H1 (cell line): ENCODE data around the gene DOCK3. TPM values are rescaled to one million over a fixed set of nuclear protein-coding genes. Genes with fewer than 3 reads are reported as not detected.

Experiments used
- CTCF ChIA-PET: fragments of 300-600 bp; sonication (Branson Sonifier 250); formaldehyde crosslinking; loops from one replicate; lab custom pipeline; 2021; ENCODE audit not compliant: partially characterized antibody; lab: Charles Lee
- POLR2A ChIA-PET: fragments of 300-600 bp; sonication (Branson Sonifier 250); formaldehyde crosslinking; loops from one replicate; lab custom pipeline; 2021; ENCODE audit warnings: inconsistent platforms; ENCODE audit not compliant: partially characterized antibody; lab: Charles Lee
- DNase-seq, 2 experiments: peaks; one replicate each; pipeline versions ENCODE4 v3.0.0 to v3.0.0-alpha.2; 2010 to 2022; ENCODE audit warnings: low spot score in 2 of 2, low read depth in 1 of 2, mixed read lengths in 1 of 2
- FAIRE-seq: peaks from 2 replicates; lab custom pipeline; 2011; peaks lifted over from hg19 to GRCh38; lab: Jason Lieb, UNC
- H2AFZ ChIP-seq: 2 replicates; pipeline ENCODE4 v1.8.1; 2012; ENCODE audit warnings: low read length, inconsistent platforms
- H2AK5ac ChIP-seq: 2 replicates; pipeline ENCODE4 v1.6.1; 2013; ENCODE audit warnings: low read depth, low read length
- H2BK120ac ChIP-seq: replicated peaks from 2 replicates; pipeline ENCODE3; 2013; ENCODE audit warnings: low read depth, low read length, inconsistent platforms
- H2BK12ac ChIP-seq: 2 replicates; pipeline ENCODE4 v1.6.1; 2013; ENCODE audit warnings: low read depth, low read length
- H2BK15ac ChIP-seq: 2 replicates; pipeline ENCODE4 v1.6.1; 2013; ENCODE audit warnings: low read length
- H2BK20ac ChIP-seq: 2 replicates; pipeline ENCODE4 v1.6.1; 2013; ENCODE audit warnings: low read length
- H2BK5ac ChIP-seq: 2 replicates; pipeline ENCODE4 v1.6.1; 2013; ENCODE audit warnings: low read depth, low read length
- H3K14ac ChIP-seq: 2 replicates; pipeline ENCODE4 v1.6.1; 2013; ENCODE audit warnings: inconsistent platforms; ENCODE audit not compliant: insufficient read length
- H3K18ac ChIP-seq: 2 replicates; pipeline ENCODE4 v1.6.1; 2013; ENCODE audit warnings: low read length; ENCODE audit errors: extremely low read depth
- H3K23ac ChIP-seq: 2 replicates; pipeline ENCODE4 v1.6.1; 2013; ENCODE audit warnings: inconsistent platforms; ENCODE audit not compliant: insufficient read length
- H3K23me2 ChIP-seq: 2 replicates; pipeline ENCODE4 v1.6.1; 2013; ENCODE audit warnings: low read depth, low read length
- H3K27ac ChIP-seq: 2 replicates; pipeline ENCODE4 v1.6.1; 2011; ENCODE audit warnings: low read depth, low read length, inconsistent platforms
- H3K27me3 ChIP-seq, 4 experiments: replicated peaks in 1 of 4; 1 replicate in 1 of 4; 2 replicates in 3 of 4; pipeline versions ENCODE4 v1.6.1 to v1.8.1; 2011 to 2013; ENCODE audit warnings: low read length in 3 of 4, mild to moderate bottlenecking in 3 of 4, inconsistent platforms in 2 of 4, mixed read lengths in 2 of 4, moderate library complexity in 1 of 4; ENCODE audit not compliant: control insufficient read depth in 3 of 4, insufficient read depth in 3 of 4; ENCODE audit errors: extremely low read depth in 1 of 4
- H3K36me3 ChIP-seq, 4 experiments: 2 replicates each; pipeline versions ENCODE4 v1.6.1 to v1.8.1; 2011 to 2013; ENCODE audit warnings: mild to moderate bottlenecking in 4 of 4, low read length in 3 of 4, moderate library complexity in 2 of 4, control low read depth in 1 of 4, inconsistent platforms in 1 of 4; ENCODE audit not compliant: insufficient read depth in 4 of 4, control insufficient read depth in 2 of 4
- H3K4ac ChIP-seq: replicated peaks from 2 replicates; pipeline ENCODE3; 2013; ENCODE audit warnings: low read length, low read depth, mixed read lengths, inconsistent platforms; ENCODE audit not compliant: insufficient read length
- H3K4me1 ChIP-seq, 4 experiments: replicated peaks in 1 of 4; 1 replicate in 1 of 4; 2 replicates in 3 of 4; pipeline versions ENCODE4 v1.6.1 to v1.8.1; 2011 to 2013; ENCODE audit warnings: low read length in 3 of 4, inconsistent platforms in 2 of 4, mixed read lengths in 1 of 4; ENCODE audit not compliant: insufficient read depth in 4 of 4, control insufficient read depth in 3 of 4
- H3K4me2 ChIP-seq, 2 experiments: 2 replicates each; pipeline versions ENCODE4 v1.6.1 to v1.8.1; 2011 to 2013; ENCODE audit warnings: low read depth in 2 of 2, low read length in 2 of 2, control low read depth in 1 of 2, inconsistent platforms in 1 of 2, mild to moderate bottlenecking in 1 of 2; ENCODE audit not compliant: insufficient read depth in 1 of 2
- H3K4me3 ChIP-seq, 4 experiments: fragments of 200-600, 300-600 bp in 1 of 4; sonication (generic), shearing (Covaris generic), sonication (Bioruptor Twin) in 1 of 4; 2 replicates each; pipeline versions ENCODE4 v1.5.1 to v1.8.1; 2011 to 2016; ENCODE audit warnings: low read length in 4 of 4, low read depth in 3 of 4, control low read depth in 2 of 4, inconsistent platforms in 2 of 4, mild to moderate bottlenecking in 2 of 4, mixed read lengths in 1 of 4, moderate library complexity in 1 of 4; ENCODE audit not compliant: insufficient read depth in 2 of 4; ENCODE audit errors: extremely low read depth in 1 of 4
- H3K56ac ChIP-seq: replicated peaks from 2 replicates; pipeline ENCODE3; 2013; ENCODE audit warnings: low read depth, mild to moderate bottlenecking, mixed read lengths, low read length, inconsistent platforms; ENCODE audit not compliant: insufficient read length
- H3K79me1 ChIP-seq: 2 replicates; pipeline ENCODE4 v1.6.1; 2013; ENCODE audit warnings: low read depth, low read length, control low read depth
- H3K79me2 ChIP-seq, 2 experiments: 2 replicates each; pipeline versions ENCODE4 v1.6.1 to v1.8.1; 2012 to 2013; ENCODE audit warnings: low read length in 2 of 2, mild to moderate bottlenecking in 2 of 2, inconsistent platforms in 1 of 2; ENCODE audit not compliant: insufficient read depth in 2 of 2, control insufficient read depth in 1 of 2
- H3K9ac ChIP-seq, 4 experiments: replicated peaks in 1 of 4; 1 replicate in 1 of 4; 2 replicates in 3 of 4; pipeline versions ENCODE4 v1.6.1 to v1.8.1; 2011 to 2013; ENCODE audit warnings: low read depth in 3 of 4, low read length in 3 of 4, control low read depth in 2 of 4, mild to moderate bottlenecking in 2 of 4, moderate library complexity in 2 of 4, inconsistent platforms in 1 of 4; ENCODE audit errors: extremely low read depth in 1 of 4
- H3K9me3 ChIP-seq, 2 experiments: 2 replicates each; pipeline versions ENCODE4 v1.6.1 to v1.8.1; 2012 to 2013; ENCODE audit warnings: mild to moderate bottlenecking in 2 of 2, moderate library complexity in 2 of 2, control low read depth in 1 of 2, inconsistent platforms in 1 of 2, low read depth in 1 of 2, low read length in 1 of 2, mixed read lengths in 1 of 2; ENCODE audit not compliant: insufficient read depth in 2 of 2
- H4K20me1 ChIP-seq, 2 experiments: replicated peaks in 1 of 2; 2 replicates each; pipeline versions ENCODE3 to v1.8.1; 2011 to 2013; ENCODE audit warnings: inconsistent platforms in 2 of 2, low read length in 2 of 2, mild to moderate bottlenecking in 1 of 2; ENCODE audit not compliant: insufficient read depth in 2 of 2, control insufficient read depth in 1 of 2
- H4K5ac ChIP-seq: 2 replicates; pipeline ENCODE4 v1.6.1; 2013; ENCODE audit warnings: low read length, low read depth, mixed read lengths, inconsistent platforms; ENCODE audit not compliant: insufficient read length
- H4K8ac ChIP-seq: 2 replicates; pipeline ENCODE4 v1.8.0; 2013; ENCODE audit warnings: mild to moderate bottlenecking, moderate library complexity, low read length, inconsistent platforms; ENCODE audit not compliant: insufficient read depth; ENCODE audit errors: extremely low read depth
- H4K91ac ChIP-seq: replicated peaks from 2 replicates; pipeline ENCODE3; 2013; ENCODE audit warnings: low read length, mixed read lengths, inconsistent platforms; ENCODE audit not compliant: insufficient read length
- ATF3 ChIP-seq: IDR thresholded peaks from 2 replicates; pipeline ENCODE4 v1.6.1; 2011; ENCODE audit warnings: low read depth, mild to moderate bottlenecking, low read length; ENCODE audit not compliant: insufficient read depth
- BCL11A ChIP-seq, 2 experiments: IDR thresholded peaks; one replicate each; pipeline ENCODE4 v1.6.1; 2011; ENCODE audit warnings: low read depth in 2 of 2, low read length in 2 of 2, mild to moderate bottlenecking in 2 of 2
- CHD2 ChIP-seq: IDR thresholded peaks from 2 replicates; pipeline ENCODE4 v1.6.1; 2012; ENCODE audit warnings: low read length, improper control_type of control experiment
- FOSL1 ChIP-seq: IDR thresholded peaks from 2 replicates; pipeline ENCODE4 v1.6.1; 2011; ENCODE audit warnings: mild to moderate bottlenecking, low read depth, low read length, moderate library complexity; ENCODE audit not compliant: insufficient read depth
- POU5F1 ChIP-seq: IDR thresholded peaks from 2 replicates; pipeline ENCODE4 v1.6.1; 2011; ENCODE audit warnings: low read depth, mild to moderate bottlenecking, low read length, moderate library complexity
- SAP30 ChIP-seq: fragments of 300-600 bp; sonication (generic); IDR thresholded peaks from 2 replicates; pipeline ENCODE4 v1.7.1; 2012; ENCODE audit warnings: low read length, moderate library complexity, mild to moderate bottlenecking, inconsistent platforms; ENCODE audit not compliant: insufficient read depth, insufficient replicate concordance
- SP1 ChIP-seq: IDR thresholded peaks from 2 replicates; pipeline ENCODE4 v1.6.1; 2011; ENCODE audit warnings: low read depth, low read length
- SRF ChIP-seq: IDR thresholded peaks from 2 replicates; pipeline ENCODE4 v1.6.1; 2011; ENCODE audit warnings: mild to moderate bottlenecking, low read depth, low read length, moderate library complexity
- WGBS, 2 experiments: shearing (Covaris generic) in 1 of 2; methylation state at CpG; one replicate each; pipeline versions ENCODE4 v1.1.6 to v1.1.7; 2013 to 2015; ENCODE audit warnings: low lambda C conversion rate in 2 of 2, mixed read lengths in 2 of 2, inconsistent platforms in 1 of 2, low coverage in 1 of 2, missing lambda C conversion rate in 1 of 2; ENCODE audit not compliant: insufficient replicate concordance in 2 of 2, insufficient coverage in 1 of 2, insufficient read length in 1 of 2; ENCODE audit errors: extremely low coverage in 1 of 2, missing lambda C conversion rate in 1 of 2; 5-methylcytosine and 5-hydroxymethylcytosine counted together
- polyA plus RNA-seq, 7 experiments: library from polyadenylated mRNA; depleted of rRNA in 3 of 7; stranded (reverse) in 5 of 7; unstranded in 2 of 7; fragments of >200 nt in 5 of 7; fragments of 200-250 nt in 2 of 7; gene quantifications; 1 replicate in 5 of 7; 2 replicates in 1 of 7; 4 replicates in 1 of 7; pipeline versions ENCODE4 v1.2.1 to v1.2.3, GENCODE V29; 2011 to 2013; ENCODE audit warnings: missing spikeins in 2 of 7, mixed read lengths in 2 of 7
- total RNA-seq: library from RNA; stranded (reverse); fragmentation: NEBNext Ultra II Directional; extraction: Animal tissue kit (Norgen Biotek cat#: 25700); gene quantifications from 2 replicates; pipeline ENCODE4 v1.2.1, GENCODE V29; 2021

DOCK3 gene
- total and polyA plus RNA-seq, 2 of the 8 experiments (the other 6 are each of a cell fraction or from before 2014, with no cell fraction given): 2.7 to 5.0 TPM

- Histone ChIP-seq H2BK12ac (no peak overlapping the region), H3K4me2 (no peak overlapping the region), H3K4ac (no peak overlapping the region), H3K27ac (no peak overlapping the region), H3K56ac (no peak overlapping the region), H4K20me1 (no peaks in the 10 kb centered on the region), H3K9me3 (no peaks in the 10 kb centered on the region), H4K5ac (no peak overlapping the region), H2AK5ac (no peak overlapping the region), H2BK5ac (no peak overlapping the region), H4K8ac (no peak overlapping the region), H3K79me2 (no peaks in the 10 kb centered on the region), H3K27me3 (no peaks in the 10 kb centered on the region), H2AFZ (no peak overlapping the region), H4K91ac (no peak overlapping the region), H3K4me1 (no peaks in the 10 kb centered on the region), H3K23ac (no peak overlapping the region), H3K23me2 (no peaks in the 10 kb centered on the region), H3K18ac (no peak overlapping the region), H3K36me3 (peaks cover 0 to 6% (median 0%) of the 10 kb centered on the region in 4 experiments; a peak in 4 of 8 replicates), H3K4me3 (no peak overlapping the region), H2BK20ac (no peak overlapping the region), H3K79me1 (no peaks in the 10 kb centered on the region), H2BK15ac (no peak overlapping the region), H3K9ac (no peak overlapping the region), H3K14ac (no peak overlapping the region), H2BK120ac (no peak overlapping the region)
- DNase-seq: no peak
- 98% methylated on average over 2 of the region's 2 CpGs; no CpG with 5 or more reads in 1 of the 2 experiments for WGBS, 2 experiments
- ChIA-PET POLR2A (no interaction called here), CTCF (interaction anchor here (0.8 kb wide), 1 partner anchor 8 kb away, joined by 3 read pairs; no protein-coding TSS in a partner anchor)
- FAIRE-seq: no peak
- no peak for TF ChIP-seq POU5F1
- no peak for TF ChIP-seq CHD2
- no peak for TF ChIP-seq FOSL1
- no peak for TF ChIP-seq BCL11A (IDR thresholded peaks at IDR 0.05; ENCODE audit: low read depth in 2 of 2, low read length in 2 of 2)
- TF ChIP-seq ATF3: no peak
- no peak for TF ChIP-seq SRF
- no peak for TF ChIP-seq SP1
- TF ChIP-seq SAP30: no peak
Measured at GRCh38 chr3:51354172-51354571, 679.4 kb downstream of the DOCK3 start.
